Heart left ventricle (tissue), 16 donors: ENCODE measurements around the gene ARHGAP8. TPM values are rescaled to one million over a fixed set of nuclear protein-coding genes. Genes with fewer than 3 reads are reported as not detected.

Experiments used
- ATAC-seq, 4 donors: fragments of 200-7000 bp; cut with Tn5 transposase; one replicate each; pipeline ENCODE4 v1.9.1; 2020 to 2022; ENCODE audit warnings: moderate library complexity in 4 of 4, mild to moderate bottlenecking in 3 of 4, moderate number of reproducible peaks in 1 of 4
- DNase-seq, 5 donors: peaks; one replicate each; pipeline ENCODE4 v3.0.0-alpha.2; 2020
- H3K27ac ChIP-seq, 12 donors: fragments of 200-600 bp; sonication (generic) in 4 of 12; one replicate each; pipeline versions ENCODE4 v1.5.0 to v1.8.0; 2016 to 2022; ENCODE audit warnings: mild to moderate bottlenecking in 2 of 12
- H3K27me3 ChIP-seq, 9 donors: fragments of 200-600 bp; sonication (generic) in 2 of 9; one replicate each; pipeline versions ENCODE4 v1.5.1 to v1.8.0; 2016 to 2022; ENCODE audit warnings: mild to moderate bottlenecking in 3 of 9
- H3K36me3 ChIP-seq, 9 donors: fragments of 200-600 bp; sonication (generic) in 2 of 9; one replicate each; pipeline versions ENCODE4 v1.5.0 to v1.8.0; 2018 to 2022; ENCODE audit warnings: mild to moderate bottlenecking in 2 of 9
- H3K4me1 ChIP-seq, 12 donors: fragments of 200-600 bp; sonication (generic) in 4 of 12; one replicate each; pipeline versions ENCODE4 v1.5.0 to v1.8.0; 2016 to 2022; ENCODE audit warnings: mild to moderate bottlenecking in 3 of 12
- H3K4me3 ChIP-seq, 12 donors: fragments of 200-600 bp; sonication (generic) in 4 of 12; one replicate each; pipeline versions ENCODE4 v1.5.0 to v1.8.0; 2017 to 2022; ENCODE audit warnings: mild to moderate bottlenecking in 9 of 12, moderate library complexity in 4 of 12
- H3K9me3 ChIP-seq, 12 donors: fragments of 200-600 bp; sonication (generic) in 4 of 12; one replicate each; pipeline versions ENCODE4 v1.5.0 to v1.8.0; 2016 to 2022; ENCODE audit warnings: mild to moderate bottlenecking in 1 of 12
- CTCF ChIP-seq, 12 donors: fragments of 200-600 bp; sonication (generic) in 4 of 12; IDR thresholded peaks; one replicate each; pipeline versions ENCODE4 v1.5.0 to v1.8.0; 2018 to 2022; ENCODE audit warnings: antibody characterized with exemption in 12 of 12, mild to moderate bottlenecking in 5 of 12
- POLR2A ChIP-seq, 2 donors: fragments of 450-650 bp; IDR thresholded peaks; one replicate each; pipeline ENCODE4 v1.6.1; 2017; ENCODE audit warnings: antibody characterized with exemption in 2 of 2, mild to moderate bottlenecking in 2 of 2, moderate library complexity in 2 of 2
- WGBS, 4 donors: extraction: QIAGEN DNeasy Blood & Tissue Kit in 2 of 4; methylation state at CpG; one replicate each; pipeline versions ENCODE4 v1.1.5 to v1.1.7; 2013 to 2018; 5-methylcytosine and 5-hydroxymethylcytosine counted together
- intact Hi-C, 10 donors: fragments of 100-400 bp; cut with DNase I; formaldehyde crosslinking; loops; one replicate each; pipeline versions ENCODE4 v1.11.1 to v1.14.2; 2022
- polyA plus RNA-seq, 2 donors: library from polyadenylated mRNA; stranded (reverse); fragments of 200-250 nt; gene quantifications; one replicate each; pipeline ENCODE4 v1.2.3, GENCODE V29; 2013
- total RNA-seq, 9 donors: library from RNA; depleted of rRNA in 2 of 9; stranded (reverse); fragments of >200 nt in 2 of 9; fragmentation: NEBNext Ultra II Directional in 3 of 9; extraction: Animal tissue kit (Norgen Biotek cat#: 25700) in 3 of 9; gene quantifications; one replicate each; pipeline versions ENCODE4 v1.1.0 to v1.2.4, GENCODE V29; 2016 to 2023
- donor health status: ischemic (EF 13 %, LVEDD 7.1; RV severe dilation, severe dysfunction).
- donor health status: healthy with polysubstance abuse.
- donor health status: DM: no; HTN: yes; CAD: no.
- donor health status: DM: no; HTN: no; CAD: no.
- donor health status: ischemic (EF 25% LVEDD 6.9; RV normal size, moderate dysfunction).
- donor health status: ischemic (EF 25% LVEDD 5.7; RV mildly dilated, moderate dysfunction).
- donor health status: healthy.
- donor health status: DM: yes; HTN: yes; CAD: no.
- donor health status: ischemic (EF 35%, LVEDD 5.7; RV mildly dilated, moderate dysfunction).
- donor health status: nonischemic (EF 11% LVEDD 7.7; RV severe dilation, severe dysfunction).
- donor health status: DM: yes; HTN: yes; CAD: no.
- donor health status: PGD.
- donor health status: ischemic (EF 29% LVEDD 5.4; RV normal size, mild dysfunction).
- donor health status: nonischemic (EF 23%, LVEDD 6.1; RV moderate dilation, normal function).

Gene ARHGAP8
- total and polyA plus RNA-seq, 11 donors: 0.08 to 1.3 (median 0.23) TPM; not detected in 7

DNA sequence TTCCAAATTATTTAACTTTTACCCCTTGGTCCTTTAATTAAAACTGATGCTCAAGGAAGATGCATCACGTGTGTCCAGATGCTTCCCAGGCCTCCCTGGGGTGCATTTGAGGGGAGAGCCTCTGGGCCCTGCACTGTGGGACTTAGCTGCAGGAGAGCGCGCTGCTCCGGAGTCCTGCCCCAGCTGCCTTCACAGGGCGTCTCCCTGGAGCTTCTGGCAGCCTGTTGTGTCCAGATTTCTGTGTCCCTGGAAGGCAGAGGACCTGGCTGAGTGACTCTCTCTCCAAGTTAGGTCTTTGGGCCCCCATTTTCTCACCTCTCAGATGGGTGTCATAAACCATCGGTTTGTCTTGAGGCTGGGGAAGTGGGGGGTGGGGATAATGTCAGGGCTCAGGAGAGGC, 3.0 kb downstream of the ARHGAP8 start:
- 28 to 47% (median 38%) methylated on average over 6 of the region's 6 CpGs for WGBS, 4 donors
- Histone ChIP-seq H3K9me3 (peaks cover 0 to 9% (median 0%) of the 10 kb centered on the region in 12 donors), H3K4me3 (no peak overlapping the region), H3K27me3 (peaks cover 11 to 57% (median 43%) of the 10 kb centered on the region in 9 donors), H3K36me3 (no peaks in the 10 kb centered on the region), H3K27ac (no peak overlapping the region), H3K4me1 (peaks cover 0 to 9% (median 0%) of the 10 kb centered on the region in 12 donors)
- intact Hi-C loops: no loop called here
- TF ChIP-seq POLR2A (IDR thresholded peaks at IDR 0.05): no peak
- no peak for TF ChIP-seq CTCF (IDR thresholded peaks at IDR 0.05)
- DNase-seq (no peak), ATAC-seq (no peak)

DNA sequence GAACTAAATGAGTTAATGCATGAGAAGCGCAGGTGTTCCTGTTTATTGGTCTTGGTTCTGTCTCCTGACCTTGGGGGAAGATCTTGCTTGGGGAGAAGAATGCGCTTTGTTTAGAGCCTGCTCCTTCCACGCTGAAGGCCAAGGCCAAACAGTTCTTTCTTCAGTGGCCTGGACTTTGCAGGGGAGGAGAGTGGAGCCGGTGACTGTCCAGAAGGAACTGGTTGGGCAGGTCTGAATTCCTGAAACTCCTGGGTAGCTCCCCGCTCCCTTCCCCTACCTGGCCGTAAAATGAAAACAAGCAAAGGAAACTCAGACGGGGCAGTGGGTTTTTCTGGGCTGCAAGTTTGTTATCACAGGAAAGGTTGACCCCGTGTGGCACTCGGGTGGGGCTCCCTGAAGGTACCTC, 3.6 kb downstream of the ARHGAP8 start:
- 40 to 51% (median 45%) methylated on average over 8 to 9 of the region's 9 CpGs for WGBS, 4 donors
- H3K4me3 ChIP-seq: no peak overlapping the region
- TF ChIP-seq CTCF (IDR thresholded peaks at IDR 0.05) (no peak), POLR2A (IDR thresholded peaks at IDR 0.05) (no peak)
- H3K27ac ChIP-seq: no peak overlapping the region
- intact Hi-C loops: no loop called here
- DNase-seq (no peak), ATAC-seq (no peak)
- H3K9me3 ChIP-seq: peaks cover 0 to 8% (median 0%) of the 10 kb centered on the region in 12 donors
- peaks cover 0 to 9% (median 0%) of the 10 kb centered on the region in 12 donors for H3K4me1 ChIP-seq
- H3K36me3 ChIP-seq: no peaks in the 10 kb centered on the region
- peaks cover 8 to 54% (median 37%) of the 10 kb centered on the region in 9 donors for H3K27me3 ChIP-seq

GRCh38 chr22:44758344-44758973, 6.1 kb downstream of the ARHGAP8 start:
- no peak for ATAC-seq
- H3K4me3 ChIP-seq: no peak overlapping the region
- TF ChIP-seq CTCF (IDR thresholded peaks at IDR 0.05) (no peak), POLR2A (IDR thresholded peaks at IDR 0.05) (no peak)
- no peak overlapping the region for H3K27ac ChIP-seq
- intact Hi-C loops: no loop called here
- no peaks in the 10 kb centered on the region for H3K4me1 ChIP-seq
- H3K27me3 ChIP-seq: peaks cover 0 to 29% (median 15%) of the 10 kb centered on the region in 9 donors
- H3K9me3 ChIP-seq: no peaks in the 10 kb centered on the region
- no peaks in the 10 kb centered on the region for H3K36me3 ChIP-seq
- no peak for DNase-seq
- WGBS, 4 donors: 39 to 49% (median 42%) methylated on average over 11 of the region's 11 CpGs

GRCh38 chr22:44759001-44759400, 6.6 kb downstream of the ARHGAP8 start:
- Histone ChIP-seq H3K4me3 (no peak overlapping the region), H3K9me3 (no peaks in the 10 kb centered on the region), H3K27ac (no peak overlapping the region), H3K36me3 (no peaks in the 10 kb centered on the region), H3K4me1 (no peaks in the 10 kb centered on the region), H3K27me3 (peaks cover 0 to 23% (median 10%) of the 10 kb centered on the region in 9 donors)
- WGBS, 4 donors: 61 to 74% (median 72%) methylated on average over 6 of the region's 6 CpGs
- ATAC-seq (no peak), DNase-seq (no peak)
- intact Hi-C loops: no loop called here
- no peak for TF ChIP-seq POLR2A (IDR thresholded peaks at IDR 0.05)
- TF ChIP-seq CTCF (IDR thresholded peaks at IDR 0.05): no peak
